ENCODE measurements around the gene CWC25. TPM values are rescaled to one million over a fixed set of nuclear protein-coding genes. Genes with fewer than 3 reads are reported as not detected.

CWC25 gene
- total RNA-seq, 2 donors from 2014 or later = 19.2 to 41.9 TPM

- ATAC-seq (no peak), DNase-seq (ENCODE audit: low spot score in 2 of 2) (no peak)
- no peaks in the 10 kb centered on the region for H3K9me3 Mint-ChIP-seq
- peaks cover 0 to 22% of the 10 kb centered on the region in 2 donors for H3K36me3 Mint-ChIP-seq
- peak overlapping the region; percentile 53 to 65 for H3K27ac Mint-ChIP-seq
Measured at GRCh38 chr17:38762231-38762630, 62.9 kb downstream of the CWC25 start.

GRCh38 chr17:38761612-38762011, 63.5 kb downstream of the CWC25 start:
- no peaks in the 10 kb centered on the region for H3K9me3 Mint-ChIP-seq
- H3K27ac Mint-ChIP-seq = peak overlapping the region; percentile 53 to 65
- peak; percentile 46 to 65 for ATAC-seq
- DNase-seq (ENCODE audit: low spot score in 2 of 2) = peak in 1 of 2 donors; percentile 46
- peaks cover 0 to 16% of the 10 kb centered on the region in 2 donors for H3K36me3 Mint-ChIP-seq

- DNase-seq (ENCODE audit: low spot score in 2 of 2) (no peak), ATAC-seq (no peak)
- H3K9me3 Mint-ChIP-seq = no peaks in the 10 kb centered on the region
- H3K27ac Mint-ChIP-seq = peak overlapping the region; percentile 98 to 100
- peaks cover 23 to 33% of the 10 kb centered on the region in 2 donors for H3K36me3 Mint-ChIP-seq
Measured at GRCh38 chr17:38753071-38753506, 72.0 kb downstream of the CWC25 start.

GRCh38 chr17:38752308-38753070, 72.6 kb downstream of the CWC25 start, which contains the start of gene PSMB3:
TSS of gene PSMB3 (plus strand) at chr17:38752741. CDS start at chr17:38752827, 86 bp downstream.
- ATAC-seq (peak; percentile 89 to 90), DNase-seq (ENCODE audit: low spot score in 2 of 2) (peak; percentile 93 to 98)
- Mint-ChIP-seq H3K27ac (peak within 1 kb of the TSS; percentile 98 to 100), H3K36me3 (peaks cover 23 to 33% of the 10 kb centered on the region in 2 donors), H3K9me3 (no peaks in the 10 kb centered on the region)

GRCh38 chr17:38751808-38752307, 73.3 kb downstream of the CWC25 start:
- Mint-ChIP-seq H3K27ac (peak overlapping the region; percentile 98 to 100), H3K9me3 (no peaks in the 10 kb centered on the region), H3K36me3 (peaks cover 23 to 33% of the 10 kb centered on the region in 2 donors)
- peak; percentile 30 to 46 for ATAC-seq
- DNase-seq (ENCODE audit: low spot score in 2 of 2) = peak; percentile 85 to 95

GRCh38 chr17:38751144-38751807, 73.8 kb downstream of the CWC25 start:
- Mint-ChIP-seq H3K9me3 (no peaks in the 10 kb centered on the region), H3K27ac (peak overlapping the region; percentile 98 to 100), H3K36me3 (peaks cover 23 to 33% of the 10 kb centered on the region in 2 donors)
- ATAC-seq (no peak), DNase-seq (ENCODE audit: low spot score in 2 of 2) (no peak)

Other genes with a start within 250 kb of the CWC25 start
- gene SRCIN1, start 219.4 kb downstream of the CWC25 start, total RNA-seq = 1 to 10 TPM; 1.1 to 1.2 TPM
- gene EPOP, start 150.4 kb downstream of the CWC25 start, total RNA-seq = 10 to 100 TPM; 27.5 to 31.3 TPM
- 100 to 1,000 TPM; 204 to 288 TPM for gene MLLT6, start 120.0 kb downstream of the CWC25 start, total RNA-seq
- gene CISD3, start 95.0 kb downstream of the CWC25 start, total RNA-seq = 10 to 100 TPM; 32.7 to 40.7 TPM
- gene PCGF2, start 77.0 kb downstream of the CWC25 start, total RNA-seq = 1 to 10 TPM; 3.1 to 6.9 TPM
- 100 to 1,000 TPM; 339 to 405 TPM for gene PSMB3, start 72.6 kb downstream of the CWC25 start, total RNA-seq
- gene PIP4K2B, start 25.8 kb downstream of the CWC25 start, total RNA-seq = 10 to 100 TPM; 38.4 to 45.5 TPM
- 1,000 to 10,000 TPM; 1,602 to 2,658 TPM for gene RPL23, start 28.4 kb upstream of the CWC25 start, total RNA-seq
- gene LASP1, start 44.7 kb upstream of the CWC25 start, total RNA-seq = 100 to 1,000 TPM; 141 to 185 TPM
- under 1 TPM in 1 of 2 donors, not detected in 1; 0.18 TPM for gene FBXO47, start 142.1 kb upstream of the CWC25 start, total RNA-seq